NCI-H2029 treated with DMSO at 0.1 percent for 48 hours (cell line): ENCODE results near the gene MBD3L5.
"Not testable (repeated sequence)": the region's sequence is repeated elsewhere in the genome, so short reads cannot be mapped to it uniquely, and the experiment has no call there.

Experiments
- DNase-seq: peaks from one replicate; lab custom pipeline; 2025; lab: John Stamatoyannopoulos, UW

The MBD3L5 gene

DNA sequence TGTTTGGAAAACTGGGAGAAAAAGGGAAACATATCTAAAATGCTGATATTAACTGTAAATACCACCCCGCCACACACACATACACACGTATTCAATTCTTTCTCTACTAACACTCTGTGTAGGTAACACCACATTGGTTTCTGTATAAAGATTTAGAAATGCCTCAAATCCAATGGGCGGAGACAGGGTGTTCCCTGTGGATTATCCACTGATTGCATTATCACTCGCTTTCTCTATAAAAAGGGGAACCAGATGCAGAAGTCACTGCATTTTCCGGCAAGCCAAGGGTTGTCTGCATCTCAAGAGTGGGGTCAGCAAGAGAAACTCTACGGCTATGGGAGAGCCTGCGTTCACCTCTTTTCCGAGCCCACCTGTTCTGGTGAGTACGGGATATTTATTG, at the start of gene MBD3L5:
Gene MBD3L5, plus strand, starts transcription at position 301 of the 400 bp plus-strand sequence. Its CDS starts 34 bp downstream, at position 335.
- DNase-seq, result not testable (repeated sequence)

- DNase-seq, result no peak
Observed at GRCh38 chr19:6983448-6983847, 46.9 kb upstream of the MBD3L5 start.

GRCh38 chr19:6987850-6988249, 42.5 kb upstream of the MBD3L5 start:
- DNase-seq, result no peak

DNA sequence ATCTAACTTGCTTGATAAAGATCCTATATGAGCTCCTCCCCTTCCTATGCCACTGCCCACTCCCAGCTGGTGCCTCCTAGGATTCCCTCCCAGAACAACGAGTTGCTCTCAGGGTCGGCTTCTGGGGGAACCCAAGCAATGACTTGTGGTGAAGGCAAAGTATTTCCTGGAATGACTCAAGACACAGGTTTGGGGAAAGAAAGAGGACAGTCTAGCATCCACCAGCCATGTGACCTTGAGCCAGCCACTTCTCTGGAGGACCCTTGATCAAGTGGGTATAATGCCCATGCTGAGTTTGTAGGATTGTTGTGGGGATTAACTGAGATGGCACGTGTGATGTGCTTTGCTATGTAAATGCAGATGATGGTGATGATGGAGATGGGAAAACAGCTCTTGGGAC, 42.1 kb upstream of the MBD3L5 start:
- no peak for DNase-seq

- no peak for DNase-seq
Observed at GRCh38 chr19:6995054-6995453, 35.3 kb upstream of the MBD3L5 start.

GRCh38 chr19:6996810-6997209, 33.6 kb upstream of the MBD3L5 start:
- no peak for DNase-seq

DNA sequence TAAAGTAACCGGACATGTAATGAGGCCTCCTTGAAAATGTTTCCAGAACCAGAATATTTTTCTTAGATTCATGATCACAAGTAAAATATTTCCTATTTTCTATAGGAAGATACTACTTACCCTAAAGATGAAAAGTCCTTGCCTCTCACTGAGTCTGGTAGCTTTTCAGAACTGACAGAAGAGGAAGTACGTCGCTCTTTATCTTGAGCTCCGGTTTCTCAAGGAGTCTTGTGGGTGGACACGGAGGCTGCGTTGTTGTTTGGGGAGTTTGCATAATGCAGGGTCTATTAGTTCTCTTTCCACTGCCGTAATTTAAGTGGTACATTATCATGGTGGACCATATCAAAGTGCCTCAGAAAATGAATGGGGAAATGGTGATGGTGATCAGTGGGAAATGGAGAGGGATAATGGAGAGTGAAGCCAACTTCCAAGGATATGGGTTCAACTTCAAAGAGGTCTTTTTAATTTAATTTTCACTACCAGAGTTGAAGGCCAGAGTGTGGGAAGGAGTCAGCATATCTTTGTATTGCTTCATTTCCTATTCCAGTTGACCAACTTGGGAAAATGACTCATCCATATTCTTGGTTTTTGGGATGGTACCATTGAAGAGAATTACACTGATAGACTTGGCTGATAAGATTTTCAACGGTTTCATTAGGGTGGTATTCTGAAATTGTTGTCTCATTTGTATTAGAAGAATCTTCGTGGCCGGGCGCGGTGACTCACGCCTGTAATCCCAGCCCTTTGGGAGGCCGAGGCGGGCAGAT, 32.5 kb upstream of the MBD3L5 start:
- no peak for DNase-seq

- DNase-seq, result no peak
Observed at GRCh38 chr19:6999933-7000332, 30.4 kb upstream of the MBD3L5 start.

DNA sequence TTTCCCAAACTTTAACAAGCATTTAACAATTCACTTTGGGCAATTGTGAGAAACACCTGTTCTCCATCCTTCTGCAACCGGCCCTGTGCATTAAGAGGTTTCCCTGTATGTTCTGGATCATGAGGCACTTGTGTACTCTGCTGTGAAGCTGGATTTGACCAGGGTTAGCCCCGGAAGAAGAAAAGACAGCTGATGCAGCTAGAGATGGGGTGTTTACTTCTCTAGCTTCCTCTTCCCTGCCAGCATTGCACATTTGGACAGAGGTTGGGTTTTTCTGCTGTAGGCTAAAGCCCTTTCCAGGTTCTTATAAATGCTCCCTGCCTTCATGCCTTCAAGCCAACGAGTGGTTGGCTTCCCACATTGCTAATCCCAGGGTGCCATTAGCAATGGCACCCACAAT, 30.0 kb upstream of the MBD3L5 start:
- no peak for DNase-seq

DNA sequence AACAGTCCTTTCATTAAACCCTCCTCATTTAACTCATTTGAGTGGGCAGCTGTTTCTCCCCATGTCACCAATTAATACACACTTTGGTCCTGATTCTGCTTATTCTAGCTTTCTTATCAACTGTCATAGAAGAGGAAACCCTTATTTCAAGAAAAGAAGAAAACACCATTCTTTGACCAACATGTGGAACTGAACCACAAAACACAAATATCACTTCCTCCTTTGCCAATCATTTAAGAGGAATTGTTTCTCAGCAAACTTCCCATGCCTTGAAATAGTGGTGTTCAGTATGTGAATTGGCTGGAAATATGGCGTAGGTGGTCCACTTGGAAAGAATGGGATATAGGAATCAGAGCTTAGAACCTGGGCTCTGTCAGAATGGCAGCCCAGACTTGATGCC, 29.6 kb upstream of the MBD3L5 start:
- DNase-seq, result no peak

- peak; percentile 1 for DNase-seq
Observed at GRCh38 chr19:7004313-7004931, 26.0 kb upstream of the MBD3L5 start.

DNA sequence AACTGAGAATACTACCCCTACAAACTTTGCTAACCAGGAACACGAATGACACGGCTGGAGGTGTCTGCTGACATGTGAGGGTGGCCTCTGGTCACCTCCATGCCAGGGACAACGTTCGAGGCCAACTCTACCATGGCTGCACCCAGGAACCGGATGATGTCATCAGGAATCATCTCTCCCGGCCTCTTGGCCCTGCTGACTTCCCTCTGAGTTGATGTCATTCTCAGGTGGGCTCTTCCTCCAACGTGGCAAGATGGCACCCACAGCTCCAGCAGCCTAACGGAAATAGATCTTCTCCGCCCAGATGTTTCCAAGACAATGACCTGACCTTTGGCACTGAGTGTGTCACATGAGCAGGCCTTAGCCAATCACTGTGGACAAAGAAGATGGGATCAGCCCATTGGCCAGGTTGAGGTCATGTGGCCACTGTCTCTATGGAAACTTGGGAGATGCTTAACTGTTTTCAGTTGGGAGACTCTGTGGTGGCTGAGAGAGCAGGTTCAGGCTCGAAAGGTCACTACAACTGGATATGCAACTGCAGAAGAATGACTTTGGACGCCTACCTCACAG, 24.2 kb upstream of the MBD3L5 start:
- DNase-seq, result no peak

- DNase-seq, result no peak
Observed at GRCh38 chr19:7007859-7008258, 22.5 kb upstream of the MBD3L5 start.

DNA sequence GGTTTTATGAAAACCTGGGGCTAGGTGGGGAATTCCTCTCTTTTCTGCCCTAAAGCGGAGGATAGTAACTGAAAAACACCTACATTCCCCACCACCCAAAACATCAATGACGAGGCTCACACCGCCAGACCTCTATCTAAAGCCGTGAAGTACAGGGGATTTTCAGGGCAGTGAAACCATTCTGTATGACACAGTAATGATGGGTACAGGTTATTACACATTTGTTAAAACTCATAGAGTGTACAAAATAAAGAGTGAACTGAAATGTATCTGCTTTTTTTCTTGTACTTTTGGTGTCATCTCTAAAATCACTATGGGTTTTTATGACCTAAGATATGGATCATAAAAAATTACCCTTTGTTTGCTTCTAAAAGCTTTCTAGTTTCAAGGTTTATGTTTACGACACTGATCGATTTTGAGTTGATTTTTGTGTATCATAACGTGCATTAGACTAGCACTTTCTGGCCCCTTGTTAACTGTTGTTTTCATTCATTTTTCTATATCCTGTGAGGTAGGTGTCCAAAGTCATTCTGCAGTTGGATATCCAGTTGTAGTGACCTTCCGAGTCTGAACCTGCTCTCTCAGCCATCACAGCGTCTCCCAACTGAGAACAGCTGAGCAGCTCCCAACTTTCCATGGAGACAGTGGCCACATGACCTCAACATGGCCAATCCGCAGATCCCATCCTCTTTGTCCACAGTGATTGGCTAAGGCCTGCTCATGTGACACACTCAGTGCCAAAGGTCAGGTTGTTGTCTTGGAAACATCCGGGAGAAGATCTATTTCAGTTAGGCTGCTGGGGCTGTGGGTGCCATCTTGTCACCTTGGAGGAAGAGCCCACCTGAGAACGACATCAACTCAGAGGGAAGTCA, 19.4 kb upstream of the MBD3L5 start:
- no peak for DNase-seq

DNA sequence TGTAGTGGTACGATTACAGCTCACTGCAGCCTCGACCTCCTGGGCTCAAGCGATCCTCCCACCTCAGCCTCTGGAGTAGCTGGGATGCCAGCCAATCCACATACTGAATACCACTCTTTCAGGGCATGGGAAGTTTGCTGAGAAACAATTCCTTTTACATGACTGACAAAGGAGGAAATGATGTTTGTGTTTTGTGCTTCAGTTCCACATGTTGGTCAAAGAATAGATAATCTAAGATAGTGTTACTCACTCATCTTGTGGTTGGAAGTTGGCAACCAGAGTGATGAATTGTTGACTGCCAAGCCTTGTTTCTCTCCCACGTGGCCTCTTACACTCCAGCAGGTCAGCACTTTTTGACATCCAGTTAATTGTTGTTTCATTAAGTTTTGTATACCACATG, 16.7 kb upstream of the MBD3L5 start:
- no peak for DNase-seq

GRCh38 chr19:7018828-7019227, 11.6 kb upstream of the MBD3L5 start:
- no peak for DNase-seq

GRCh38 chr19:7021331-7021730, 9.0 kb upstream of the MBD3L5 start, which contains the start of gene MBD3L2B:
TSS of gene MBD3L2B (minus strand) at chr19:7021431. CDS start at chr19:7021397, 34 bp downstream.
- DNase-seq, result not testable (repeated sequence)

- not testable (repeated sequence) for DNase-seq
Observed at GRCh38 chr19:7028790-7029189, 1.6 kb upstream of the MBD3L5 start.

- not testable (repeated sequence) for DNase-seq
Observed at GRCh38 chr19:7040079-7040478, 9.7 kb downstream of the MBD3L5 start, which contains the start of gene MBD3L4. TSS of gene MBD3L4 (minus strand) at chr19:7040179. CDS start at chr19:7040144, 35 bp downstream.

DNA sequence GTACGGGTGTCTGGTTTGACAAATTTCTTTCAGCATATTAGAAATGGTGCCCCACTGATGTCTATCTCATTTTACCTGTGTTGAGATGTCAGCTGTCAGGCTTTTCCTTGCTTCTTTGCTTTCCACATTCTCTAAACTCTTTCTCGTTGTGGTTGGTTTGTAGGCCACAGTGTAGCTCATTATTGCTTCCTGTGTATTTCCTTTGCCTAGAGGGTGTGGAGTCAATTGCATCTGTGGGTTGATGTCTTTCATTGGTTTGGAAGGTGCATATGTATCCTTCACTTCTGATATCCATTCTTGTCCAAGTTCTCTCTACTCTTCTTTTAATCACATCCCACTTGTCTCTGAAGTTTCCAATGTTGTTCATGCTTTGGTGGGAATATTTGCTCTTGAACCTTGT, 11.2 kb downstream of the MBD3L5 start:
- not testable (repeated sequence) for DNase-seq

DNA sequence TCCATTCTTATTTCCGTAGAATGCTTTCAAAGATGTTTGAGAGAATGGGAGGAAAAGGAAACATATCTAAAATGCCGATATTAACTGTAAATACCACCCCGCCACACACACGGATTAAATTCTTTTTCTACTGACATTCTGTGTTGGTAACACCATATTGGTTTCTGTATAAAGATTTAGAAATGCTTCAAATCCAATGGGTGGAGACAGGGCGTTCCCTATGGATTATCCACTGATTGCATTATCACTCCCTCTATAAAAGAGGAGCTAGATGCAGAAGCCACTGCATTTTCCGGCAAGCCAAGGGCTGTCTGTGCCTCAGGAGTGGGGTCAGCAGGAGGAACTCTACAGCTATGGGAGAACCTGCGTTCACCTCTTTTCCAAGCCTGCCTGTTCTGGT, 18.6 kb downstream of the MBD3L5 start, which contains the start of gene MBD3L2:
Gene MBD3L2, plus strand, starts transcription at position 301 of the 400 bp plus-strand sequence. Its CDS starts 53 bp downstream, at position 354.
- not testable (repeated sequence) for DNase-seq

DNA sequence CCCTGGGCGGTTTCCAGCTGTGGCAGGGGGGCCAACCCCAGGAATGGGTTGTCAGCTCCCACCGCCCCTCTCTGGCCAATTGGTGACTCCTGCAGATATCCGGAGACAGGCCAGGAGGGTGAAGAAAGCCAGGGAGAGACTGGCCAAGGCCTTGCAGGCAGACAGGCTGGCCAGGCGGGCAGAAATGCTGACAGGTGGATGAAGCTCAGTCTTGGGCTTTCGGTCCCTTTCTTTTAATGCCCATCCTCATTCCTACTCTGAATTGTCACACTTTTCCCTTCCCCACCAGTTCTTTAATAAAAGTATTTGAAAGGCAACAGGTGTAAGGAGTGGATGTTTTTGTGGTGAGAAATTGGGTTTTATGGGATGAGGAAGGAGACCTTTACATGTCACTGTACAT, 21.0 kb downstream of the MBD3L5 start:
- DNase-seq, result not testable (repeated sequence)
